ENCODE measurements around the gene GALNT9. TPM values are rescaled to one million over a fixed set of nuclear protein-coding genes. Genes with fewer than 3 reads are reported as not detected.

GALNT9 gene
- total and polyA plus RNA-seq, 2 donors (not counting 1 experiment from before 2014, with no cell fraction given), result 0.71 to 2.4 TPM

GRCh38 chr12:132357623-132358186, 28.3 kb upstream of the GALNT9 start:
- ChIA-PET CTCF (no interaction called here), POLR2A (no interaction called here)
- no peak for DNase-seq
- no peaks in the 10 kb centered on the region for H3K79me2 ChIP-seq (ENCODE audit: control insufficient read depth, insufficient read depth, low read length)
- no peak for TF ChIP-seq EZH2 (IDR thresholded peaks at IDR 0.05; ENCODE audit: borderline replicate concordance, insufficient read depth, low read depth, low read length, poor library complexity, severe bottlenecking)
- TF ChIP-seq CTCF (IDR thresholded peaks at IDR 0.05), result no peak
- ATAC-seq (ENCODE audit: low read depth), result no peak
- Mint-ChIP-seq H3K9me3 (ENCODE audit: insufficient read depth) (peaks cover 2% of the 10 kb centered on the region), H3K27me3 (no peaks in the 10 kb centered on the region), H3K4me1 (peaks cover 3% of the 10 kb centered on the region), H3K27ac (no peak overlapping the region), H3K4me3 (no peak overlapping the region)
- peaks cover 0 to 42% (median 0%) of the 10 kb centered on the region in 3 donors for H3K9me3 ChIP-seq (ENCODE audit: control extremely low read depth in 1 of 3, control insufficient read depth in 2 of 3, insufficient read depth in 1 of 3, low read length in 2 of 3)
- H3K27ac ChIP-seq (ENCODE audit: low read length in 2 of 2), result no peak overlapping the region
- H3K36me3 ChIP-seq (replicated peaks in 1 of 2; ENCODE audit: control extremely low read depth in 1 of 2, control insufficient read depth in 1 of 2, extremely low read depth in 1 of 2, insufficient read depth in 2 of 2, low read length in 1 of 2), result no peaks in the 10 kb centered on the region
- H2AFZ ChIP-seq (ENCODE audit: insufficient read depth, low read depth, low read length, poor library complexity, severe bottlenecking), result no peak overlapping the region
- H4K20me1 ChIP-seq (ENCODE audit: control insufficient read depth, insufficient read depth, low read length, poor library complexity, severe bottlenecking), result no peaks in the 10 kb centered on the region
- intact Hi-C loops (cut with micrococcal nuclease), result no loop called here
- H3K4me1 ChIP-seq (ENCODE audit: control insufficient read depth in 2 of 2, insufficient read depth in 2 of 2, low read length in 2 of 2), result no peaks in the 10 kb centered on the region
- 92% methylated on average over 25 of the region's 25 CpGs for WGBS (ENCODE audit: insufficient coverage)
- H3K9ac ChIP-seq (ENCODE audit: low read length), result no peak overlapping the region
- no peak overlapping the region for H3K4me2 ChIP-seq (replicated peaks; ENCODE audit: low read depth, low read length, poor library complexity, severe bottlenecking)
- no peak overlapping the region for H3K4me3 ChIP-seq (ENCODE audit: control extremely low read depth in 1 of 5, extremely low read depth in 1 of 5, insufficient read depth in 1 of 5, low read depth in 2 of 5, low read length in 4 of 5)
- H3K27me3 ChIP-seq (replicated peaks in 1 of 4; ENCODE audit: control extremely low read depth in 1 of 4, control insufficient read depth in 3 of 4, insufficient read depth in 4 of 4, low read length in 3 of 4), result peaks cover 0 to 7% (median 0%) of the 10 kb centered on the region in 4 experiments

- no peak overlapping the region for H3K27ac ChIP-seq (ENCODE audit: low read length in 2 of 2)
- TF ChIP-seq EZH2 (IDR thresholded peaks at IDR 0.05; ENCODE audit: borderline replicate concordance, insufficient read depth, low read depth, low read length, poor library complexity, severe bottlenecking) (no peak), CTCF (IDR thresholded peaks at IDR 0.05) (no peak)
- no peak overlapping the region for H3K4me3 Mint-ChIP-seq
- no peaks in the 10 kb centered on the region for H3K36me3 ChIP-seq (replicated peaks in 1 of 2; ENCODE audit: control extremely low read depth in 1 of 2, control insufficient read depth in 1 of 2, extremely low read depth in 1 of 2, insufficient read depth in 2 of 2, low read length in 1 of 2)
- H3K27ac Mint-ChIP-seq, result no peak overlapping the region
- peaks cover 2% of the 10 kb centered on the region for H3K9me3 Mint-ChIP-seq (ENCODE audit: insufficient read depth)
- ChIA-PET CTCF (no interaction called here), POLR2A (no interaction called here)
- peaks cover 0 to 42% (median 0%) of the 10 kb centered on the region in 3 donors for H3K9me3 ChIP-seq (ENCODE audit: control extremely low read depth in 1 of 3, control insufficient read depth in 2 of 3, insufficient read depth in 1 of 3, low read length in 2 of 3)
- H4K20me1 ChIP-seq (ENCODE audit: control insufficient read depth, insufficient read depth, low read length, poor library complexity, severe bottlenecking), result no peaks in the 10 kb centered on the region
- no peak overlapping the region for H3K9ac ChIP-seq (ENCODE audit: low read length)
- intact Hi-C loops (cut with micrococcal nuclease), result no loop called here
- H3K4me3 ChIP-seq (ENCODE audit: control extremely low read depth in 1 of 5, extremely low read depth in 1 of 5, insufficient read depth in 1 of 5, low read depth in 2 of 5, low read length in 4 of 5), result no peak overlapping the region
- no peak overlapping the region for H2AFZ ChIP-seq (ENCODE audit: insufficient read depth, low read depth, low read length, poor library complexity, severe bottlenecking)
- peaks cover 0 to 7% (median 0%) of the 10 kb centered on the region in 4 experiments for H3K27me3 ChIP-seq (replicated peaks in 1 of 4; ENCODE audit: control extremely low read depth in 1 of 4, control insufficient read depth in 3 of 4, insufficient read depth in 4 of 4, low read length in 3 of 4)
- H3K27me3 Mint-ChIP-seq, result peaks cover 4% of the 10 kb centered on the region
- no peaks in the 10 kb centered on the region for H3K79me2 ChIP-seq (ENCODE audit: control insufficient read depth, insufficient read depth, low read length)
- no peak for ATAC-seq (ENCODE audit: low read depth)
- no peak for DNase-seq
- no peak overlapping the region for H3K4me2 ChIP-seq (replicated peaks; ENCODE audit: low read depth, low read length, poor library complexity, severe bottlenecking)
- peaks cover 3% of the 10 kb centered on the region for H3K4me1 Mint-ChIP-seq
- no peaks in the 10 kb centered on the region for H3K4me1 ChIP-seq (ENCODE audit: control insufficient read depth in 2 of 2, insufficient read depth in 2 of 2, low read length in 2 of 2)
- 55% methylated on average over 35 of the region's 37 CpGs for WGBS (ENCODE audit: insufficient coverage)
These were observed 27.6 kb upstream of the GALNT9 start for GRCh38 chr12:132356691-132357622.

All from B cell (primary cell).